Mesothelial cell of epicardium (in vitro differentiated cells): Measurements from ENCODE around the gene CNNM1. TPM values are rescaled to one million over a fixed set of nuclear protein-coding genes. Genes with fewer than 3 reads are reported as not detected.

Experiments used
- DNase-seq, 2 experiments: peaks; one replicate each; pipeline ENCODE4 v3.0.0; 2021; ENCODE audit warnings: low spot score in 2 of 2; ENCODE audit not compliant: unreplicated experiment in 2 of 2
- H3K27ac Mint-ChIP-seq: 2 replicates; pipeline ENCODE4 v1.8.0; 2021; ENCODE audit warnings: mixed read lengths
- H3K27me3 Mint-ChIP-seq: 2 replicates; pipeline ENCODE4 v1.8.0; 2021; ENCODE audit warnings: low read depth, mixed read lengths
- H3K36me3 Mint-ChIP-seq: 2 replicates; pipeline ENCODE4 v1.8.0; 2021; ENCODE audit warnings: mixed read lengths
- H3K4me1 Mint-ChIP-seq: 2 replicates; pipeline ENCODE4 v1.8.0; 2021; ENCODE audit warnings: mixed read lengths
- H3K4me3 Mint-ChIP-seq: 2 replicates; pipeline ENCODE4 v1.8.0; 2021; ENCODE audit warnings: mild to moderate bottlenecking, moderate library complexity, mixed read lengths
- H3K9me3 Mint-ChIP-seq: 2 replicates; pipeline ENCODE4 v1.8.0; 2021; ENCODE audit warnings: mixed read lengths
- CTCF ChIP-seq: fragments of 200-600 bp; sonication (generic); IDR thresholded peaks from one replicate; pipeline ENCODE4 v1.5.0; 2021; ENCODE audit warnings: antibody characterized with exemption; ENCODE audit not compliant: unreplicated experiment
- total RNA-seq: library from RNA; stranded (reverse); gene quantifications from 3 replicates; pipeline ENCODE4 v1.2.1, GENCODE V29; 2021

CNNM1 gene
- total RNA-seq, 1 donor from 2014 or later: 0.49 TPM

- no peaks in the 10 kb centered on the region for H3K27me3 Mint-ChIP-seq
- no peak for DNase-seq
- H3K4me3 Mint-ChIP-seq: no peak overlapping the region
Measured at GRCh38 chr10:99426689-99427088, 97.5 kb downstream of the CNNM1 start.

GRCh38 chr10:99427566-99428190, 98.5 kb downstream of the CNNM1 start:
- Mint-ChIP-seq H3K4me1 (peaks cover 18% of the 10 kb centered on the region), H3K4me3 (no peak overlapping the region), H3K27me3 (no peaks in the 10 kb centered on the region)

More at GRCh38 chr10:99426689-99427088, 97.5 kb downstream of the CNNM1 start:
- no peaks in the 10 kb centered on the region for H3K9me3 Mint-ChIP-seq
- H3K4me1 Mint-ChIP-seq: peaks cover 15% of the 10 kb centered on the region
- no peaks in the 10 kb centered on the region for H3K36me3 Mint-ChIP-seq
- no peak overlapping the region for H3K27ac Mint-ChIP-seq
- TF ChIP-seq CTCF: no peak

GRCh38 chr10:99429517-99430095, 100.5 kb downstream of the CNNM1 start:
- DNase-seq: no peak
- Mint-ChIP-seq H3K36me3 (no peaks in the 10 kb centered on the region), H3K27ac (peak overlapping the region; percentile 84), H3K4me3 (peak overlapping the region; percentile 97), H3K4me1 (peaks cover 18% of the 10 kb centered on the region), H3K9me3 (no peaks in the 10 kb centered on the region), H3K27me3 (no peaks in the 10 kb centered on the region)
- no peak for TF ChIP-seq CTCF

More at GRCh38 chr10:99427566-99428190, 98.5 kb downstream of the CNNM1 start:
- Mint-ChIP-seq H3K9me3 (no peaks in the 10 kb centered on the region), H3K36me3 (no peaks in the 10 kb centered on the region), H3K27ac (no peak overlapping the region)
- no peak for DNase-seq
- no peak for TF ChIP-seq CTCF

- no peak for DNase-seq
- H3K36me3 Mint-ChIP-seq: no peaks in the 10 kb centered on the region
Measured at GRCh38 chr10:99430116-99430450, 100.9 kb downstream of the CNNM1 start.

GRCh38 chr10:99430451-99431189, 101.5 kb downstream of the CNNM1 start, which contains the start of gene GOT1:
GOT1 (minus strand) TSS chr10:99430624; CDS start chr10:99430565, 59 bp downstream.
- no peaks in the 10 kb centered on the region for H3K27me3 Mint-ChIP-seq
- peak within 1 kb of the TSS; percentile 97 for H3K4me3 Mint-ChIP-seq
- peak; percentile 78 to 89 for DNase-seq
- TF ChIP-seq CTCF: no peak
- peaks cover 18% of the 10 kb centered on the region for H3K4me1 Mint-ChIP-seq
- no peaks in the 10 kb centered on the region for H3K36me3 Mint-ChIP-seq
- no peaks in the 10 kb centered on the region for H3K9me3 Mint-ChIP-seq
- peak within 1 kb of the TSS; percentile 99 for H3K27ac Mint-ChIP-seq

More at GRCh38 chr10:99430116-99430450, 100.9 kb downstream of the CNNM1 start:
- Mint-ChIP-seq H3K9me3 (no peaks in the 10 kb centered on the region), H3K4me3 (peak overlapping the region; percentile 97), H3K27ac (peak overlapping the region; percentile 99), H3K27me3 (no peaks in the 10 kb centered on the region), H3K4me1 (peaks cover 18% of the 10 kb centered on the region)
- TF ChIP-seq CTCF: no peak
